B cell (primary cell): ENCODE data around the gene EYS. TPM values are rescaled to one million over a fixed set of nuclear protein-coding genes. Genes with fewer than 3 reads are reported as not detected.

Experiments used
- ATAC-seq: fragments of 200-7000 bp; cut with Tn5 transposase; one replicate; pipeline ENCODE4 v1.10.0; 2021; ENCODE audit warnings: low read depth, mild to moderate bottlenecking, moderate number of reproducible peaks, moderate library complexity
- CTCF ChIA-PET: fragments of 350-600 bp; sonication (Branson Sonifier 250); formaldehyde crosslinking; loops from one replicate; lab custom pipeline; 2021; ENCODE audit warnings: antibody characterized with exemption, inconsistent platforms; lab: Charles Lee
- POLR2A ChIA-PET: fragments of 350-600 bp; sonication (Branson Sonifier 250); formaldehyde crosslinking; loops from one replicate; lab custom pipeline; 2021; ENCODE audit warnings: antibody characterized with exemption; lab: Charles Lee
- DNase-seq: peaks from one replicate; pipeline ENCODE4 v3.0.0; 2013
- H2AFZ ChIP-seq: 2 replicates; pipeline ENCODE4 v1.6.1; 2012; ENCODE audit warnings: mild to moderate bottlenecking, low read depth, low read length; ENCODE audit not compliant: insufficient read depth, poor library complexity, severe bottlenecking
- H3K27ac ChIP-seq, 2 donors: 1 replicate in 1 of 2; 2 replicates in 1 of 2; pipeline ENCODE4 v1.5.1; 2012 to 2013; ENCODE audit warnings: low read length in 2 of 2, mild to moderate bottlenecking in 2 of 2, moderate library complexity in 1 of 2
- H3K27me3 ChIP-seq, 4 experiments: fragments of 200-600 bp in 1 of 4; sonication (generic) in 1 of 4; replicated peaks in 1 of 4; 1 replicate in 2 of 4; 2 replicates in 2 of 4; pipeline versions ENCODE4 v1.6.1 to v1.7.0; 2013 to 2016; ENCODE audit warnings: low read length in 3 of 4, mild to moderate bottlenecking in 2 of 4, mixed read lengths in 1 of 4, moderate library complexity in 1 of 4; ENCODE audit not compliant: insufficient read depth in 4 of 4, control insufficient read depth in 3 of 4; ENCODE audit errors: control extremely low read depth in 1 of 4
- H3K36me3 ChIP-seq, 2 experiments: replicated peaks in 1 of 2; 1 replicate in 1 of 2; 2 replicates in 1 of 2; pipeline versions ENCODE4 v1.6.1 to v1.7.1; 2013; ENCODE audit warnings: low read length in 1 of 2; ENCODE audit not compliant: insufficient read depth in 2 of 2, control insufficient read depth in 1 of 2; ENCODE audit errors: control extremely low read depth in 1 of 2, extremely low read depth in 1 of 2
- H3K4me1 ChIP-seq, 2 donors: fragments of 200-600 bp in 1 of 2; sonication (generic) in 1 of 2; 1 replicate in 1 of 2; 2 replicates in 1 of 2; pipeline versions ENCODE4 v1.5.1 to v1.6.1; 2013 to 2017; ENCODE audit warnings: low read length in 2 of 2; ENCODE audit not compliant: control insufficient read depth in 2 of 2, insufficient read depth in 2 of 2
- H3K4me2 ChIP-seq: replicated peaks from 2 replicates; pipeline ENCODE3; 2012; ENCODE audit warnings: mild to moderate bottlenecking, low read depth, low read length; ENCODE audit not compliant: poor library complexity, severe bottlenecking
- H3K4me3 ChIP-seq, 5 experiments: fragments of 200-600 bp in 1 of 5; sonication (generic) in 1 of 5; 1 replicate in 3 of 5; 2 replicates in 2 of 5; pipeline versions ENCODE4 v1.5.1 to v1.7.0; 2011 to 2016; ENCODE audit warnings: low read length in 4 of 5, mild to moderate bottlenecking in 4 of 5, low read depth in 2 of 5, control low read depth in 1 of 5, moderate library complexity in 1 of 5; ENCODE audit not compliant: insufficient read depth in 1 of 5; ENCODE audit errors: control extremely low read depth in 1 of 5, extremely low read depth in 1 of 5
- H3K79me2 ChIP-seq: fragments of 200-600 bp; sonication (generic); one replicate; pipeline ENCODE4 v1.6.0; 2016; ENCODE audit warnings: low read length; ENCODE audit not compliant: control insufficient read depth, insufficient read depth
- H3K9ac ChIP-seq: fragments of 200-600 bp; sonication (generic); 2 replicates; pipeline ENCODE4 v1.6.1; 2017; ENCODE audit warnings: mild to moderate bottlenecking, low read length, moderate library complexity
- H3K9me3 ChIP-seq, 3 donors: one replicate each; pipeline versions ENCODE4 v1.6.1 to v1.7.1; 2013; ENCODE audit warnings: low read length in 2 of 3; ENCODE audit not compliant: control insufficient read depth in 2 of 3, insufficient read depth in 1 of 3; ENCODE audit errors: control extremely low read depth in 1 of 3
- H4K20me1 ChIP-seq: 2 replicates; pipeline ENCODE4 v1.6.0; 2012; ENCODE audit warnings: mild to moderate bottlenecking, low read length; ENCODE audit not compliant: insufficient read depth, control insufficient read depth, poor library complexity, severe bottlenecking
- H3K27ac Mint-ChIP-seq: one replicate; pipeline ENCODE4 v1.8.0; 2021; ENCODE audit warnings: mixed read lengths
- H3K27me3 Mint-ChIP-seq: one replicate; pipeline ENCODE4 v1.8.0; 2021; ENCODE audit warnings: mixed read lengths
- H3K4me1 Mint-ChIP-seq: one replicate; pipeline ENCODE4 v1.8.0; 2021; ENCODE audit warnings: mixed read lengths
- H3K4me3 Mint-ChIP-seq: one replicate; pipeline ENCODE4 v1.8.0; 2021; ENCODE audit warnings: mixed read lengths
- H3K9me3 Mint-ChIP-seq: one replicate; pipeline ENCODE4 v1.8.0; 2022; ENCODE audit warnings: mixed read lengths; ENCODE audit not compliant: insufficient read depth
- EZH2 ChIP-seq: IDR thresholded peaks from 2 replicates; pipeline ENCODE4 v1.6.1; 2012; ENCODE audit warnings: borderline replicate concordance, low read depth, mild to moderate bottlenecking, moderate library complexity, low read length; ENCODE audit not compliant: insufficient read depth, poor library complexity, severe bottlenecking
- WGBS: methylation state at CpG from one replicate; pipeline ENCODE4 v1.1.5; 2013; ENCODE audit warnings: missing lambda C conversion rate; ENCODE audit not compliant: insufficient coverage; 5-methylcytosine and 5-hydroxymethylcytosine counted together
- intact Hi-C: fragments of 100-400 bp; cut with micrococcal nuclease; formaldehyde crosslinking; loops from one replicate; pipeline ENCODE4 v1.10.0; 2022
- polyA plus RNA-seq: library from polyadenylated mRNA; depleted of rRNA; stranded (reverse); fragments of >200 nt; gene quantifications from 2 replicates; pipeline ENCODE4 v1.2.3, GENCODE V29; 2012
- total RNA-seq, 2 donors: library from RNA; stranded (reverse); fragments of 120-200 nt in 1 of 2; gene quantifications; 1 replicate in 1 of 2; 2 replicates in 1 of 2; pipeline versions ENCODE4 v1.2.3 to v1.2.4, GENCODE V29; 2013 to 2022
- TF ChIP-seq, protein P1 (sequence below): fragments of 200-600 bp; IDR thresholded peaks from one replicate; pipeline ENCODE4 v1.8.0; 2022; ENCODE audit warnings: antibody characterized with exemption, mild to moderate bottlenecking

The EYS gene
- total and polyA plus RNA-seq, 2 donors (not counting 1 experiment from before 2014, with no cell fraction given) = not detected

DNA sequence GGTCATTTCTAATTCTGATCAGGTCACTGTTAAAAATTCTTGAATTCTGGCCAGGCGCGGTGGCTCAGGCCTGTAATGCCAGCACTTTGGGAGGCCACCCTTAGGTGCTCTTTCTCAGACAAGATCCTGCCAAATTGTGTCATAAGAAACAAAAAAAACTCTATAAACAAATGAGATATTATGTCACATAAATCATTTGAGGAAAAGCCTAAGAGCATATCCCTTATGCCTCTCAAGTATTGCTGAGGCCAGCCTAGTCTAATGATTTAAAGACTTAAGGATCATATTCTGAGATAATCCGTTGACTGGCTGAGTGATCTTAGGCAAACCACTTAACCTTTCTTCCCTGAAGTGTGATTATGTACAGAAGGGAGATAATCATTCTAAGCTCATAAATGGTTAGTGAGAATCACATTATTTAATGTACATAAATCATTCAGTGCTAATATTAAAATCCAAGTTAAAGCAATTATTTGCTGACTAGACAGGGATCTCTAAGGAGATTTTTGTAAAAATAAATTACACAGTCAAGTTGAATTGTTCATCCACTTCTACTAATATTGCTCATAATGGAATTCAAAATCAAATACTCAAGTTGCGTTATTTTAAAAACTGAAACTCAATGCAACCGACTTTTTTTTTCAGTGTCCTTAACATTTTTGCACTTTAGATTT is 1706.1 kb downstream of the EYS start:
- no peaks in the 10 kb centered on the region for H3K79me2 ChIP-seq
- no peak overlapping the region for H3K4me3 Mint-ChIP-seq
- no peak for DNase-seq
- no peaks in the 10 kb centered on the region for H3K27me3 Mint-ChIP-seq
- H2AFZ ChIP-seq = no peak overlapping the region
- H3K4me1 Mint-ChIP-seq = no peaks in the 10 kb centered on the region
- ChIA-PET CTCF (no interaction called here), POLR2A (no interaction called here)
- H3K4me2 ChIP-seq = no peak overlapping the region
- no peak overlapping the region for H3K27ac Mint-ChIP-seq
- no peak overlapping the region for H3K27ac ChIP-seq
- TF ChIP-seq EZH2 = no peak
- TF ChIP-seq, protein P1, sequence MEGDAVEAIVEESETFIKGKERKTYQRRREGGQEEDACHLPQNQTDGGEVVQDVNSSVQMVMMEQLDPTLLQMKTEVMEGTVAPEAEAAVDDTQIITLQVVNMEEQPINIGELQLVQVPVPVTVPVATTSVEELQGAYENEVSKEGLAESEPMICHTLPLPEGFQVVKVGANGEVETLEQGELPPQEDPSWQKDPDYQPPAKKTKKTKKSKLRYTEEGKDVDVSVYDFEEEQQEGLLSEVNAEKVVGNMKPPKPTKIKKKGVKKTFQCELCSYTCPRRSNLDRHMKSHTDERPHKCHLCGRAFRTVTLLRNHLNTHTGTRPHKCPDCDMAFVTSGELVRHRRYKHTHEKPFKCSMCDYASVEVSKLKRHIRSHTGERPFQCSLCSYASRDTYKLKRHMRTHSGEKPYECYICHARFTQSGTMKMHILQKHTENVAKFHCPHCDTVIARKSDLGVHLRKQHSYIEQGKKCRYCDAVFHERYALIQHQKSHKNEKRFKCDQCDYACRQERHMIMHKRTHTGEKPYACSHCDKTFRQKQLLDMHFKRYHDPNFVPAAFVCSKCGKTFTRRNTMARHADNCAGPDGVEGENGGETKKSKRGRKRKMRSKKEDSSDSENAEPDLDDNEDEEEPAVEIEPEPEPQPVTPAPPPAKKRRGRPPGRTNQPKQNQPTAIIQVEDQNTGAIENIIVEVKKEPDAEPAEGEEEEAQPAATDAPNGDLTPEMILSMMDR = no peak
- no peaks in the 10 kb centered on the region for H3K36me3 ChIP-seq
- no peak for ATAC-seq
- no peaks in the 10 kb centered on the region for H4K20me1 ChIP-seq
- H3K9ac ChIP-seq = no peak overlapping the region
- H3K9me3 ChIP-seq = peaks cover 0 to 10% (median 0%) of the 10 kb centered on the region in 3 donors
- H3K27me3 ChIP-seq = no peaks in the 10 kb centered on the region
- no peak overlapping the region for H3K4me3 ChIP-seq
- 100% methylated on average over 2 of the region's 5 CpGs for WGBS
- intact Hi-C loops = no loop called here
- no peaks in the 10 kb centered on the region for H3K4me1 ChIP-seq
- H3K9me3 Mint-ChIP-seq = peaks cover 2% of the 10 kb centered on the region

GRCh38 chr6:63999613-64000012 is 1707.4 kb downstream of the EYS start:
- no peaks in the 10 kb centered on the region for H3K36me3 ChIP-seq
- H3K4me3 ChIP-seq = no peak overlapping the region
- H4K20me1 ChIP-seq = no peaks in the 10 kb centered on the region
- H3K4me2 ChIP-seq = no peak overlapping the region
- Mint-ChIP-seq H3K4me1 (no peaks in the 10 kb centered on the region), H3K27me3 (no peaks in the 10 kb centered on the region), H3K9me3 (peaks cover 2% of the 10 kb centered on the region), H3K4me3 (no peak overlapping the region), H3K27ac (no peak overlapping the region)
- no peak overlapping the region for H3K27ac ChIP-seq
- intact Hi-C loops = no loop called here
- H3K27me3 ChIP-seq = no peaks in the 10 kb centered on the region
- no CpG with 5 or more reads among the region's 4 CpGs for WGBS
- no peak overlapping the region for H3K9ac ChIP-seq
- CTCF ChIA-PET = no interaction called here
- no peaks in the 10 kb centered on the region for H3K79me2 ChIP-seq
- no peak for DNase-seq
- no peak for ATAC-seq
- H2AFZ ChIP-seq = no peak overlapping the region
- POLR2A ChIA-PET = no interaction called here
- TF ChIP-seq, protein P1 = no peak
- no peak for TF ChIP-seq EZH2
- H3K9me3 ChIP-seq = peaks cover 0 to 10% (median 0%) of the 10 kb centered on the region in 3 donors
- H3K4me1 ChIP-seq = no peaks in the 10 kb centered on the region
